Measurements from ENCODE around the gene ULK4. TPM values are rescaled to one million over a fixed set of nuclear protein-coding genes. Genes with fewer than 3 reads are reported as not detected.
"Not testable (repeated sequence)": the region's sequence is repeated elsewhere in the genome, so short reads cannot be mapped to it uniquely, and the experiment has no call there.

Gene ULK4
- total RNA-seq, 3 donors from 2014 or later = 7.2 to 10.1 (median 9.5) TPM

- ATAC-seq (no peak), DNase-seq (no peak)
- H3K4me3 ChIP-seq = no peak overlapping the region
- no peaks in the 10 kb centered on the region for H3K9me3 ChIP-seq
- intact Hi-C loops (cut with DNase I, micrococcal nuclease) = no loop called here
- H3K4me1 ChIP-seq (ENCODE audit: low read depth) = no peaks in the 10 kb centered on the region
- no peak for TF ChIP-seq CTCF (IDR thresholded peaks at IDR 0.05)
- no peaks in the 10 kb centered on the region for H3K36me3 ChIP-seq (ENCODE audit: low read depth)
These were observed 245.4 kb downstream of the ULK4 start for GRCh38 chr3:41716471-41716870.

GRCh38 chr3:41715376-41715775 lies 246.5 kb downstream of the ULK4 start:
- intact Hi-C loops (cut with DNase I, micrococcal nuclease) = no loop called here
- DNase-seq = no peak
- ATAC-seq = no peak
- H3K36me3 ChIP-seq (ENCODE audit: low read depth) = no peaks in the 10 kb centered on the region
- TF ChIP-seq CTCF (IDR thresholded peaks at IDR 0.05) = no peak
- H3K9me3 ChIP-seq = no peaks in the 10 kb centered on the region
- H3K4me1 ChIP-seq (ENCODE audit: low read depth) = no peaks in the 10 kb centered on the region
- no peak overlapping the region for H3K4me3 ChIP-seq

- DNase-seq = no peak
- Histone ChIP-seq H3K4me1 (ENCODE audit: low read depth) (no peaks in the 10 kb centered on the region), H3K9me3 (no peaks in the 10 kb centered on the region), H3K36me3 (ENCODE audit: low read depth) (no peaks in the 10 kb centered on the region), H3K4me3 (no peak overlapping the region)
- intact Hi-C loops (cut with DNase I, micrococcal nuclease) = no loop called here
- ATAC-seq = no peak
- TF ChIP-seq CTCF (IDR thresholded peaks at IDR 0.05) = no peak
These were observed 250.3 kb downstream of the ULK4 start for GRCh38 chr3:41711651-41712050.

- ATAC-seq (no peak), DNase-seq (no peak)
- Histone ChIP-seq H3K4me3 (no peak overlapping the region), H3K9me3 (no peaks in the 10 kb centered on the region), H3K36me3 (ENCODE audit: low read depth) (no peaks in the 10 kb centered on the region), H3K4me1 (ENCODE audit: low read depth) (no peaks in the 10 kb centered on the region)
- intact Hi-C loops (cut with DNase I, micrococcal nuclease) = no loop called here
- no peak for TF ChIP-seq CTCF (IDR thresholded peaks at IDR 0.05)
These were observed 251.1 kb downstream of the ULK4 start for GRCh38 chr3:41710646-41711388.

- ATAC-seq; intact Hi-C loops (cut with DNase I, micrococcal nuclease); H3K9me3 ChIP-seq; H3K4me3 ChIP-seq; DNase-seq; H3K4me1 ChIP-seq (ENCODE audit: low read depth); H3K36me3 ChIP-seq (ENCODE audit: low read depth): not testable (repeated sequence)
These were observed 252.7 kb downstream of the ULK4 start for GRCh38 chr3:41709213-41709612.

- ATAC-seq (no peak), DNase-seq (no peak)
- H3K9me3 ChIP-seq = no peaks in the 10 kb centered on the region
- TF ChIP-seq CTCF (IDR thresholded peaks at IDR 0.05) = no peak
- no peak overlapping the region for H3K4me3 ChIP-seq
- intact Hi-C loops (cut with DNase I, micrococcal nuclease) = no loop called here
- no peaks in the 10 kb centered on the region for H3K4me1 ChIP-seq (ENCODE audit: low read depth)
- H3K36me3 ChIP-seq (ENCODE audit: low read depth) = no peaks in the 10 kb centered on the region
These were observed 253.7 kb downstream of the ULK4 start for GRCh38 chr3:41708176-41708575.
